GM12878 (cell line): ENCODE measurements around the gene PRX. TPM values are rescaled to one million over a fixed set of nuclear protein-coding genes. Genes with fewer than 3 reads are reported as not detected.
"Not testable (repeated sequence)": the region's sequence is repeated elsewhere in the genome, so short reads cannot be mapped to it uniquely, and the experiment has no call there.

ENCODE experiments used
- ATAC-seq: fragments of 200-7000 bp; cut with Tn5 transposase; 3 replicates; pipeline ENCODE4 v1.9.1; 2020; ENCODE audit warnings: mild to moderate bottlenecking, moderate library complexity
- BruUV-seq: library from RNA; stranded (reverse); fragments of 400-500 nt; replicated peaks from 2 replicates; lab custom pipeline; 2021; lab: Mats Ljungman, UMichigan
- CTCF ChIA-PET: fragments of 300-600 bp; sonication (Branson Sonifier 250); formaldehyde crosslinking; extraction: SDS; loops from one replicate; lab custom pipeline; 2021; ENCODE audit warnings: inconsistent platforms; lab: Yijun Ruan, JAX
- POLR2A ChIA-PET: fragments of 350-600 bp; formaldehyde crosslinking; extraction: SDS; loops from one replicate; lab custom pipeline; 2021; ENCODE audit warnings: inconsistent platforms; lab: Charles Lee
- RAD21 ChIA-PET: fragments of 300-600 bp; sonication (Branson Sonifier 250); formaldehyde crosslinking; loops from one replicate; lab custom pipeline; 2023; ENCODE audit warnings: antibody characterized with exemption; ENCODE audit not compliant: unreplicated experiment; lab: Charles Lee
- SMC1A ChIA-PET: fragments of 300-600 bp; sonication (Branson Sonifier 250); formaldehyde crosslinking; loops from one replicate; lab custom pipeline; 2023; ENCODE audit not compliant: unreplicated experiment, uncharacterized antibody; lab: Charles Lee
- DNase-seq: peaks from one replicate; pipeline ENCODE4 v3.0.0-alpha.2; 2011; ENCODE audit warnings: low read depth, low spot score
- FAIRE-seq: peaks from 3 replicates; lab custom pipeline; 2011; peaks lifted over from hg19 to GRCh38; lab: Jason Lieb, UNC
- H2AFZ ChIP-seq: 2 replicates; pipeline ENCODE4 v1.6.0; 2011; ENCODE audit warnings: low read depth, low read length, control low read depth; ENCODE audit not compliant: control insufficient read depth
- H3K27ac ChIP-seq: 2 replicates; pipeline ENCODE4 v1.5.1; 2011; ENCODE audit warnings: control low read depth; ENCODE audit not compliant: control insufficient read depth, insufficient read depth
- H3K27me3 ChIP-seq, 2 experiments: replicated peaks in 1 of 2; 2 replicates each; pipeline versions ENCODE4 v1.6.0 to v1.6.1; 2011; ENCODE audit warnings: low read length in 1 of 2; ENCODE audit not compliant: control insufficient read depth in 2 of 2, insufficient read depth in 2 of 2
- H3K36me3 ChIP-seq, 2 experiments: 2 replicates each; pipeline ENCODE4 v1.5.1; 2011; ENCODE audit warnings: low read length in 1 of 2; ENCODE audit not compliant: control insufficient read depth in 2 of 2, insufficient read depth in 2 of 2
- H3K4me1 ChIP-seq: 2 replicates; pipeline ENCODE4 v1.6.1; 2011; ENCODE audit warnings: mild to moderate bottlenecking, low read length, moderate library complexity, mixed read lengths; ENCODE audit not compliant: control insufficient read depth, insufficient read depth
- H3K4me2 ChIP-seq: 2 replicates; pipeline ENCODE4 v1.6.0; 2011; ENCODE audit warnings: control low read depth; ENCODE audit not compliant: control insufficient read depth, insufficient read depth
- H3K4me3 ChIP-seq: fragments of 200-600 bp; sonication (generic); 2 replicates; pipeline ENCODE4 v1.5.1; 2016
- H3K79me2 ChIP-seq: 2 replicates; pipeline ENCODE4 v1.6.0; 2011; ENCODE audit warnings: low read length; ENCODE audit not compliant: control insufficient read depth, insufficient read depth
- H3K9ac ChIP-seq: 2 replicates; pipeline ENCODE4 v1.8.0; 2011; ENCODE audit warnings: low read length, control low read depth, mixed read lengths; ENCODE audit not compliant: control insufficient read depth, insufficient read depth
- H3K9me3 ChIP-seq: replicated peaks from 3 replicates; pipeline ENCODE4 v1.5.1; 2011; ENCODE audit warnings: mild to moderate bottlenecking, low read length; ENCODE audit not compliant: control insufficient read depth, insufficient read depth
- H4K20me1 ChIP-seq: 2 replicates; pipeline ENCODE4 v1.6.0; 2011; ENCODE audit not compliant: control insufficient read depth, insufficient read depth
- CEBPB ChIP-seq, 2 experiments: fragments of 150-350 bp in 1 of 2; IDR thresholded peaks; 2 replicates each; pipeline ENCODE4 v1.6.1; 2012 to 2014; ENCODE audit warnings: low read depth in 2 of 2, low read length in 2 of 2, borderline replicate concordance in 1 of 2, inconsistent platforms in 1 of 2
- HSF1 ChIP-seq: fragments of 150-350 bp; IDR thresholded peaks from 2 replicates; pipeline ENCODE4 v1.6.1; 2014; ENCODE audit warnings: mild to moderate bottlenecking, low read depth, low read length
- NKRF ChIP-seq: fragments of 450-650 bp; conservative IDR thresholded peaks from 2 replicates; pipeline ENCODE4 v1.6.1; 2017; ENCODE audit warnings: mild to moderate bottlenecking, moderate library complexity
- NR2C2 ChIP-seq: IDR thresholded peaks from 2 replicates; pipeline ENCODE4 v1.6.1; 2011; ENCODE audit warnings: borderline replicate concordance, low read depth; ENCODE audit not compliant: control insufficient read depth, insufficient read length
- POLR2AphosphoS5 ChIP-seq: IDR thresholded peaks from 2 replicates; pipeline ENCODE4 v1.6.1; 2011; ENCODE audit warnings: mild to moderate bottlenecking, low read length, inconsistent platforms
- SUZ12 ChIP-seq: fragments of 200-600 bp; sonication (generic); IDR thresholded peaks from one replicate; pipeline ENCODE4 v1.6.1; 2018; ENCODE audit warnings: antibody characterized with exemption, mild to moderate bottlenecking; ENCODE audit not compliant: unreplicated experiment
- WGBS: methylation state at CpG from one replicate; pipeline ENCODE4 v1.1.6; 2016; ENCODE audit warnings: low lambda C conversion rate; ENCODE audit not compliant: insufficient replicate concordance, insufficient coverage; ENCODE audit errors: missing lambda C conversion rate; 5-methylcytosine and 5-hydroxymethylcytosine counted together
- in situ Hi-C: fragments of 300-500 bp; cut with MboI; formaldehyde crosslinking; loops from 9 replicates; pipeline ENCODE4 v1.14.3; 2018; ENCODE audit warnings: mixed read lengths
- intact Hi-C: fragments of 100-400 bp; cut with micrococcal nuclease; formaldehyde crosslinking; loops from one replicate; pipeline ENCODE4 v1.14.2; 2022; ENCODE audit not compliant: unreplicated experiment
- polyA plus RNA-seq, 11 experiments: library from polyadenylated mRNA; depleted of rRNA in 4 of 11; unstranded in 6 of 11; stranded (reverse) in 5 of 11; fragments of >200 nt; fragmentation: Nextera tagmentation in 4 of 11; fragmentation: Illumina TruSeq in 1 of 11; extraction: Ambion mirVana in 4 of 11; extraction: Trizol in 1 of 11; gene quantifications; 1 replicate in 1 of 11; 2 replicates in 10 of 11; pipeline versions ENCODE4 v1.2.1 to v1.2.3, GENCODE V29; 2011 to 2016; ENCODE audit warnings: inconsistent platforms in 2 of 11, missing spikeins in 2 of 11, low read depth in 1 of 11
- total RNA-seq, 4 experiments: library from RNA; depleted of rRNA in 3 of 4; stranded (reverse); fragments of >200 nt in 3 of 4; fragmentation: Illumina TruSeq in 1 of 4; extraction: Trizol in 1 of 4; gene quantifications; 2 replicates each; pipeline versions ENCODE4 v1.2.1 to v1.2.3, GENCODE V29; 2013 to 2021

PRX gene
- total and polyA plus RNA-seq, 10 of the 15 experiments (the other 5 are each of a cell fraction or from before 2014, with no cell fraction given), result 0.02 to 1.4 (median 0.54) TPM; not detected in 1

- TF ChIP-seq NKRF (no peak), SUZ12 (no peak), CEBPB (IDR thresholded peaks at IDR 0.05; ENCODE audit: borderline replicate concordance in 1 of 2, low read depth in 2 of 2, low read length in 2 of 2) (no peak), HSF1 (no peak)
Measured at GRCh38 chr19:40371802-40372122, 41.4 kb downstream of the PRX start (continued).

- Histone ChIP-seq H3K27me3 (no peaks in the 10 kb centered on the region), H2AFZ (no peak overlapping the region), H3K4me1 (no peaks in the 10 kb centered on the region), H3K9me3 (no peaks in the 10 kb centered on the region), H3K9ac (no peak overlapping the region), H3K36me3 (no peaks in the 10 kb centered on the region; a peak in 2 of 4 replicates), H3K79me2 (no peaks in the 10 kb centered on the region), H3K27ac (no peak overlapping the region), H3K4me2 (no peak overlapping the region), H4K20me1 (no peaks in the 10 kb centered on the region), H3K4me3 (no peak overlapping the region)
- 92% methylated on average over 7 of the region's 7 CpGs for WGBS
- ChIA-PET SMC1A (interaction anchor here (0.9 kb wide), 1 partner anchor 66 kb away, joined by 3 read pairs; no protein-coding TSS in a partner anchor), RAD21 (interaction anchor here (0.6 kb wide), 1 partner anchor 269 kb away, joined by 3 read pairs; no protein-coding TSS in a partner anchor), CTCF (no interaction called here), POLR2A (no interaction called here)
- DNase-seq, result no peak
- TF ChIP-seq NR2C2 (no peak), POLR2AphosphoS5 (no peak)
- no TSS peak for BruUV-seq
- FAIRE-seq, result no peak
- no peak for ATAC-seq
- in situ Hi-C loops, result no loop called here
- intact Hi-C loops, result no loop called here
Measured at GRCh38 chr19:40370997-40371801, 42.0 kb downstream of the PRX start.

- intact Hi-C loops, H3K9ac ChIP-seq, CTCF ChIA-PET, in situ Hi-C loops, ATAC-seq, H3K36me3 ChIP-seq, RAD21 ChIA-PET, H4K20me1 ChIP-seq, H2AFZ ChIP-seq, POLR2A ChIA-PET, H3K27ac ChIP-seq, H3K4me3 ChIP-seq, SMC1A ChIA-PET, BruUV-seq, DNase-seq, FAIRE-seq, H3K27me3 ChIP-seq, H3K79me2 ChIP-seq, H3K4me1 ChIP-seq, H3K9me3 ChIP-seq, H3K4me2 ChIP-seq: not testable (repeated sequence)
- WGBS, result 81% methylated on average over 3 of the region's 3 CpGs
Measured at GRCh38 chr19:40370253-40370652, 42.9 kb downstream of the PRX start.
